CD4-positive, alpha-beta T cell (primary cell): Measurements from ENCODE around the gene ATIC. TPM values are rescaled to one million over a fixed set of nuclear protein-coding genes. Genes with fewer than 3 reads are reported as not detected.
A peak's percentile ranks its signal among the peaks of the same experiment; 100 is the strongest.
"Not testable (repeated sequence)": the region's sequence is repeated elsewhere in the genome, so short reads cannot be mapped to it uniquely, and the experiment has no call there.

Source experiments
- ATAC-seq: fragments of 200-7000 bp; cut with Tn5 transposase; one replicate; pipeline ENCODE4 v1.10.0; 2022; ENCODE audit warnings: mild to moderate bottlenecking; ENCODE audit not compliant: poor library complexity
- CTCF ChIA-PET: fragments of 350-600 bp; sonication (Branson Sonifier 250); formaldehyde crosslinking; loops from one replicate; lab custom pipeline; 2021; ENCODE audit warnings: antibody characterized with exemption, inconsistent platforms; lab: Charles Lee
- POLR2A ChIA-PET: fragments of 350-600 bp; sonication (Branson Sonifier 250); formaldehyde crosslinking; loops from one replicate; lab custom pipeline; 2021; ENCODE audit warnings: antibody characterized with exemption, inconsistent platforms; lab: Charles Lee
- DNase-seq, 14 experiments: peaks; one replicate each; pipeline ENCODE4 v3.0.0-alpha.2; 2013 to 2020; ENCODE audit warnings: mixed read lengths in 2 of 14
- H3K27ac ChIP-seq, 2 donors: one replicate each; pipeline versions ENCODE4 v1.5.1 to v1.7.0; 2013; ENCODE audit warnings: low read length in 2 of 2, low read depth in 1 of 2, mild to moderate bottlenecking in 1 of 2
- H3K27me3 ChIP-seq, 2 experiments: 1 replicate in 1 of 2; 2 replicates in 1 of 2; pipeline versions ENCODE4 v1.6.1 to v1.7.0; 2013; ENCODE audit warnings: low read length in 2 of 2, control low read depth in 1 of 2, mild to moderate bottlenecking in 1 of 2, moderate library complexity in 1 of 2; ENCODE audit not compliant: insufficient read depth in 2 of 2, control insufficient read depth in 1 of 2
- H3K36me3 ChIP-seq: one replicate; pipeline ENCODE4 v1.6.1; 2013; ENCODE audit warnings: low read length, control low read depth; ENCODE audit not compliant: insufficient read depth
- H3K4me1 ChIP-seq: one replicate; pipeline ENCODE4 v1.6.1; 2013; ENCODE audit warnings: low read length, control low read depth; ENCODE audit not compliant: insufficient read depth
- H3K4me3 ChIP-seq: one replicate; pipeline ENCODE4 v1.5.1; 2013; ENCODE audit warnings: mild to moderate bottlenecking, low read length, moderate library complexity
- H3K9me3 ChIP-seq, 2 experiments: 1 replicate in 1 of 2; 2 replicates in 1 of 2; pipeline versions ENCODE4 v1.6.1 to v1.7.0; 2013; ENCODE audit warnings: low read length in 2 of 2, mild to moderate bottlenecking in 2 of 2, control low read depth in 1 of 2, moderate library complexity in 1 of 2; ENCODE audit not compliant: control insufficient read depth in 1 of 2, insufficient read depth in 1 of 2
- H3K27ac Mint-ChIP-seq: one replicate; pipeline ENCODE4 v1.8.0; 2020; ENCODE audit warnings: mixed read lengths
- H3K27me3 Mint-ChIP-seq: one replicate; pipeline ENCODE4 v1.8.0; 2021; ENCODE audit warnings: mixed read lengths
- H3K36me3 Mint-ChIP-seq: one replicate; pipeline ENCODE4 v1.8.0; 2021; ENCODE audit warnings: low read depth, mixed read lengths
- H3K4me1 Mint-ChIP-seq: one replicate; pipeline ENCODE4 v1.8.0; 2021; ENCODE audit warnings: low read depth, mixed read lengths
- H3K4me3 Mint-ChIP-seq: one replicate; pipeline ENCODE4 v1.8.0; 2020; ENCODE audit warnings: mild to moderate bottlenecking, mixed read lengths
- H3K9me3 Mint-ChIP-seq: one replicate; pipeline ENCODE4 v1.8.0; 2020; ENCODE audit warnings: mixed read lengths
- CTCF ChIP-seq: fragments of 200-600 bp; IDR thresholded peaks from one replicate; pipeline ENCODE4 v1.8.0; 2022; ENCODE audit warnings: antibody characterized with exemption, mild to moderate bottlenecking
- intact Hi-C, 2 experiments: fragments of 100-400 bp; cut with DNase I in 1 of 2; cut with micrococcal nuclease in 1 of 2; formaldehyde crosslinking; loops; one replicate each; pipeline versions ENCODE4 v1.15.1 to v1.9.0; 2023 to 2025; cut with DNase I, micrococcal nuclease
- total RNA-seq, 174 experiments: library from RNA in 2 of 174; stranded (reverse) in 2 of 174; gene quantifications; one replicate each; pipeline ENCODE4 v1.2.3 and lab custom pipeline; 2021 to 2026

The ATIC gene
- total RNA-seq, 2 experiments from 2014 or later, result 40.5 to 43.3 TPM

GRCh38 chr2:215301994-215302393, 9.9 kb upstream of the ATIC start:
- Histone ChIP-seq H3K4me1 (no peaks in the 10 kb centered on the region), H3K36me3 (no peaks in the 10 kb centered on the region), H3K4me3 (no peak overlapping the region), H3K9me3 (no peaks in the 10 kb centered on the region), H3K27ac (no peak overlapping the region), H3K27me3 (no peaks in the 10 kb centered on the region)
- TF ChIP-seq CTCF, result no peak
- ATAC-seq, result no peak
- H3K27ac Mint-ChIP-seq, result no peak overlapping the region
- no peaks in the 10 kb centered on the region for H3K27me3 Mint-ChIP-seq
- intact Hi-C loops, result no loop called here
- no peak overlapping the region for H3K4me3 Mint-ChIP-seq
- DNase-seq, result no peak
- H3K4me1 Mint-ChIP-seq, result no peaks in the 10 kb centered on the region
- no peaks in the 10 kb centered on the region for H3K36me3 Mint-ChIP-seq
- CTCF ChIA-PET, result no interaction called here
- POLR2A ChIA-PET, result no interaction called here
- H3K9me3 Mint-ChIP-seq, result no peaks in the 10 kb centered on the region

- H3K27ac Mint-ChIP-seq, result peak overlapping the region; percentile 92
- ATAC-seq, result peak; percentile 15
- peak in 5 of 14 experiments; percentile 3 to 46 (median 19) for DNase-seq
Measured at GRCh38 chr2:215311259-215311624, 617 bp upstream of the ATIC start.

GRCh38 chr2:215313255-215313613, 1.4 kb downstream of the ATIC start:
- Histone ChIP-seq H3K9me3 (no peaks in the 10 kb centered on the region), H3K27me3 (no peaks in the 10 kb centered on the region), H3K4me1 (peaks cover 26% of the 10 kb centered on the region), H3K36me3 (peaks cover 17% of the 10 kb centered on the region), H3K4me3 (peak overlapping the region; percentile 76), H3K27ac (no peak overlapping the region)
- ChIA-PET CTCF (no interaction called here), POLR2A (interaction anchor here (1.4 to 1.9 kb wide), 2 partner anchors 12 to 19 kb away, joined by 4 to 9 read pairs; no protein-coding TSS in a partner anchor)
- Mint-ChIP-seq H3K27me3 (no peaks in the 10 kb centered on the region), H3K9me3 (no peaks in the 10 kb centered on the region), H3K4me3 (peak overlapping the region; percentile 96), H3K27ac (peak overlapping the region; percentile 92), H3K4me1 (peaks cover 41% of the 10 kb centered on the region), H3K36me3 (peaks cover 53% of the 10 kb centered on the region)
- ATAC-seq (no peak), DNase-seq (no peak)
- TF ChIP-seq CTCF, result no peak
- intact Hi-C loops, result loop anchor here in 1 of 2 experiments (2.0 to 5.0 kb wide), 3 partner anchors 502 to 1184 kb away; partner anchors contain the start of genes RPL37A and SMARCAL1

More at GRCh38 chr2:215311259-215311624, 617 bp upstream of the ATIC start:
- H3K9me3 ChIP-seq, H3K27me3 ChIP-seq, H3K9me3 Mint-ChIP-seq, H3K27me3 Mint-ChIP-seq: not testable (repeated sequence)
- H3K27ac ChIP-seq, result peak overlapping the region in 1 of 2 donors; percentile 56
- ChIA-PET POLR2A (interaction anchor here (0.7 to 1.6 kb wide), 6 partner anchors 20 to 1187 kb away, joined by 3 to 5 read pairs (median 4); partner anchors contain the start of genes BARD1 and RPL37A), CTCF (interaction anchor here (1.6 kb wide), 1 partner anchor 41 kb away, joined by 5 read pairs; no protein-coding TSS in a partner anchor)
- intact Hi-C loops, result loop anchor here in 1 of 2 experiments (5.0 kb wide), 2 partner anchors 1101 to 1186 kb away; partner anchors contain the start of genes RPL37A and SMARCAL1
- H3K4me1 ChIP-seq, result peaks cover 26% of the 10 kb centered on the region
- H3K36me3 Mint-ChIP-seq, result peaks cover 34% of the 10 kb centered on the region
- H3K36me3 ChIP-seq, result peaks cover 13% of the 10 kb centered on the region
- H3K4me1 Mint-ChIP-seq, result peaks cover 36% of the 10 kb centered on the region
- peak overlapping the region; percentile 91 for H3K4me3 Mint-ChIP-seq
- H3K4me3 ChIP-seq, result peak overlapping the region; percentile 76
